Measurements from ENCODE around the gene ABCD2.
"Not testable (repeated sequence)": the region's sequence is repeated elsewhere in the genome, so short reads cannot be mapped to it uniquely, and the experiment has no call there.

ABCD2 gene

DNA sequence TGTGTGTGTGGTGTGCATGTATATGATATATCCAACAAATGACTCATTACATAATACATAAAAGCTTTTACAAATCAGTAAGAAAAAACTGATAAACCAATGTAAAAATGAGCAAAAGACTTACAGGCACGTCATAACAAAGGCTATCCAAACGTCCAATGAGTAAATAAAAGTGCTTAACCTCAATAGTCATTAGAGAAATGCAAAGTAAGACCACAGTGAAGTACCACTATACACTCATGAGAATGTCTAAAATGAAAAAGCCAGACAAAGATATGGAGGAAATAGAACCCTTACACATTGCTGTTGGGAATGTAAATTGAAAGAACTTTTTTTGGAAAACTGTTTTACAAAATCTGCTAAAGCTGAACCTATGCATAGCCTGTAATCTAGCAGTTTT lies 7.8 kb downstream of the ABCD2 start:
- DNase-seq: no peak

DNA sequence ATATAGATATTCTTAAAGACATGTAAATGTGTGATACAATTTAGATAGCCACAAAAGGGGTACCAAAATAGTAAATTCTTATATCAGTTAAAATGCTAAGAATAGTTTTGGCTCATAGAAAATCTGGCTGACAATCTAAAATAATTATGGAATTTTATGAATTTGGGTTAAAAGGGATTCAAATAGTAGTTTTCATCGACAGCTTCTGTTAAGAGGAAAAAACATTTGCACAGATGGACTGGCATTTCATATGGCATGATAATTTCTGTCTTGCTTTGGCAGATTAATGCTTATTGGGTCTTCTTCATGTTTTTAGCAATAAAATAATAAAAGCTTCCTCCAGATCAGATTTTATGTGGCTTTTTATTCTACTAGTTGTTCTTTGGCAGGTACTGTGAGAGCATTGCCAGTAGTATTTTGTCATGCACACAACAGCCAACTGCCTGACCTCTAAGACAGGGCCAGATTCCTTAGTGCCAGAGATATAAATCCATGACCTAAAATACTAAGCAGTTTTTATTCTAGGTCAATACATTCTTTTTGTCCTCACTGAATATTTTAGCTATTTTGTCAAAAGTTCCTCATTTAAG lies 9.1 kb downstream of the ABCD2 start:
- DNase-seq: no peak

DNA sequence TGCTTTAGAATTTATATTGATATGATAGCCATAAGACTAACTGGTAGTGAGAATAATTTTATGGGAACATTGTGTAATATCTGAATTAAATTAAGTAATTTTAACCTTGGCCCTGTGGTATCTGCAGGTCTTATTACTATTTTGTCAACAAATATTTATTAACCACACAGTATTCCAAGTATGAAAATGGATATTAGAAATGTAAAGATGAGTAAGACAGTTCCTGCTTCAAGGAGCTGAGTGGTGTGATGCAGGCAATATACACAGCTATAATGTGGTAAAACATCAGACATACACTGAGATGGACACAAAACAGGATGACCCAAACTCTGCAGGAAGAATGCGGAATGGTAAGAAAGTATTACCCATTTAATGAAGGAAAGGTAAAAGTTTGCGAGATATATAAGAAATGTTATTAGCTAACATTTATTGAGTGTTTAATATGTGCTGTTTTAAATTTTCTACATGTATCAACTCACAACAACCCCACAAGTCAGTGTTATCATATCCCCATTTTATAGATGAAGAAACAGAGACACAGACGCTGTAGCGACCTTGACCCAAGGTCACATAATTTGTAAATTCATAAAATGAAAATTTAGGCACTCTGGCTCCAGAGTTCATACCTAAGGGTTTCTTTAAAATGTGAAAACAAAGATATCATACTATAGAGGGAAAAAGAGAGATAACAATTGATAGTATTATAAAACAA lies 12.7 kb downstream of the ABCD2 start:
- no peak for DNase-seq

DNA sequence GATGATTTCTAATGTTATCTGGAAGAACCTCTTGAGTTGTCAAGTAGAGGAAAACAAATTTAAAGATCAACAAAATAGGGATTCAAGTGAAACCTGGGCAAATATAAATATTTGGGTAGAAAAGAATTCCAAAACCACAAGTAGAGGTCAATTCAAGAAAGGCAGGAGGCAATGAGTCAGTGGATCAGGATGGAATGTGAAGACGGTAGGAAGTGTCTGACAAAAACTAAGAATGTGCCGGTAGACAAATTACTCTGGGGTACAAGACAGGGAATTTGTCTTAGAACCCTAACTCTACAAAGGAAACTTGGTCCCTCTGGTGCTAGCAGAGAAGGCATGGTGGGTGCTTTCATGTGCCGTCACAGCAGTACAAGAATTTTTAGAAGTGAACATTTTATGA lies 13.6 kb downstream of the ABCD2 start:
- no peak for DNase-seq

DNA sequence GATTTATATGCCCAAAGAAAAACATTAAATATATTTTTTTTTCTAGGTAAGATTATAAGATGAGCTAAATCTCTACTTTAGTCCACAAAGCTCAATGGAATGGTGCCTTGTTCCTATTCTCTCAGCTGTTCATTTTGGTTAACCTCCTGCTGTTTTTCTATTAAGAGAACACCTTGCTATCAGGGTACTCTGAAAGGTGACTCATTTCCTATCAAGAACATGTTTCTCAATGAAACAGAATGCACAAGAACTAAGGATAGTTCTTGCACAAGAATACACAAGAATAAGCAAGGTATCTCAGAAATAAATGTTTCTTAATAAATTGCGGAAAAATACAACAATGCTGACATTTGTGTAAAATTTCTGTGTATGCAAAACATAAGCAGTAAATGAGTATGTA lies 14.1 kb downstream of the ABCD2 start:
- DNase-seq: no peak

DNA sequence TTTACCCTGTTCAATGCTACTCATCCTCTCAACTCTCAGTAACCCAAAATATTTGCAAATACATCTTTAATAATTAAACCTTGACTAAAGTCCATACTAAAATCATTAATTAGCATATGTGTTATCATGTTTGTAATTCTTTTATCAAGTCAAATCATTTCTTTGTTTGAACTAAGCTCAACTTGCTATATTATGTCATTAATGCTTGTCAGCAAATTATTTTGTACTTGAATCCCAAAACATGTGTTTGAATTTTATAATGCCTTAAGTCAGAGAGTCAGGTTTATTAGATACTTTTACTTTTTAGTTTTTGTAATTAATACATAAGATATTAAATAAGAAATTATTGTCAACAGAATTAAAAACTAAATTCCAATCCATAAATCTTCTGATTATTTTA lies 16.5 kb downstream of the ABCD2 start:
- no peak for DNase-seq

DNA sequence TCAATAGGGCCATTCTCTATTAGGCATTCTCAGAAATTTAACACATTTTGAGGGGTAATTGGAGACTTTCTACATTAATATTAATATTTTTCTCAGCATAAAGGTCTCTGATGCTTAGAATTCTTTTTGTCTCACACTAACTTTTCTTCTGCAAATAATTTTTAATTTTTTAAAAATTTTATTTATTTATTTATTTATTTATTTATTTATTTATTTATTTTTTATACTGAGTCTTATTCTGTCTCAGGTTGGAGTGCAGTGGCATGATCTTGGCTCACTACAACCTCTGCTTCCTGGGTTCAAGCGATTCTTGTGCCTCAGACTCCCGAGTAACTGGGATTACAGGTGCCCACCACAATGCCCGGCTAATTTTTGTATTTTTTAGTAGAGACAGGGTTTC lies 17.7 kb downstream of the ABCD2 start:
- not testable (repeated sequence) for DNase-seq

DNA sequence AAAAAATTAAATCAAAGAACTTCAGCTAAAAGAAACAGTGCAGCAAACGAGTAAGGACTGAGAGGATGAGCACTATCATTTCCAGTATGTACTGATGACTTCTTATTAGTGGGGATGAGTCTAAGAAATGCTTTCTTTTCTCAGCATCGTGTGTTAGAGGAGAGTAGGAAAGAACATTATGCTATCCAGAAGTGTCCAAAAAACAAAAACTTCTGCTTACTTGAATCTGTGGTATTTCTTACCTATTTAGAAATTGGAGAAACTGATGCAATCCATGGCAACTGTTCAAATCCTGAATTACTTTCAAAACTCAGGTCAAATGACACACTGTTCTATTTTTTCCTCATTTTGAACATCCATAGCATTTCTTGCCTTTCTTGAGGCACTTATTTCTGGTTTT lies 23.7 kb downstream of the ABCD2 start:
- no peak for DNase-seq

DNA sequence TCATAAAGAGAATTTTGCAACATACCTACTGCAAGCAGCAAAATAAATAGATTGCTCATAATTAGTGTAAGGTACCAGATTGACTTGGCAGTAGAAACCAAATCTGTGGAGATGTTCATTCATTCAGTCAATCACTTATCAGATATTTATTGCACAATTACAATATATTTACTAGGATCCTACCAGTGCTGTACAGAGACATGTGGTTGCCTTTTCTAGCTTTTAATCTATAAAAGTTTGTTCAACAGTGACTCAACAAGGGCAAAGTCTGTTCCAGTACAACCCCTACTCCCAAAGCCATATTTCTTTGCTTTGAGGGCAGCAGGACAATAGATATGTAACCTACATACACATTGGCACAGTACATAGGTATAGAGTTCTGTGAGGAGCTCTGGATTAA lies 27.3 kb downstream of the ABCD2 start:
- no peak for DNase-seq

DNA sequence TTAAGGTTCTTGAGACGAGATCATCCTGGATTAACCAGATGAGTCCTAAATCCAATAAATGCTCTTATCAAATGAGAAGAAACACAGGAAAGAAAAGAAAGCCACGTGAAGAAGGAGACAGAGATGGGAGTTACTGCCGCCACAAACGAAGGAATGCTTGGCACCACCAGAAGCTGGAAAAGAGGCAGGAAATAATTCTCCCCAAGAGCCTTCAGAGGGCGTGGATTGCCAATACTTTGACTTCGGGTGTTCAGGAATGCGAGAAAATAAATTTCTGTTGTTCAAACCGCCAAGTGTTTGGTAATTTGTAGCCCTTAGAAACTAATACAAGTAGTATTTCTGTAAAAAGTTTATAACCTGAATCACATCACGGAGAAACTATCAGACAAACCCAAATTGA lies 31.3 kb downstream of the ABCD2 start:
- no peak for DNase-seq

DNA sequence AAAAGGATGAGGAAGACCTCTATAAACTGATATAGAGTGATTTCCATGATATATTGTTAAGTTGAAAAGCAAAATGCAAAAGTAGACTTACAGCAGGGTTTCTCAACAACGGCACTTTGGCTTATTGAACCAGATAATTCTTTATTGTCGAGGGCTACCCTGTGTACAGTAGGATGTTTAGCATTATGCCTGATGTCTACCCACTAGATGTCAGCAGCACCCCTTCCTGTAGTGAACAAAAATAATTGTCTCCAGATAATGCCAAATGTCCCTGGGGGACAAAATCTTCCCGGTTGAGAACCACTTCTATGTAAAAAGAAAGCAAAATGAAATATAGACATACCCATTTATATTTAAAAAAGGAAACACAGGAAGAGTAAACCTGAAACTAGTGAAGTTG lies 32.4 kb downstream of the ABCD2 start:
- peak; percentile 12 to 64 for DNase-seq

DNA sequence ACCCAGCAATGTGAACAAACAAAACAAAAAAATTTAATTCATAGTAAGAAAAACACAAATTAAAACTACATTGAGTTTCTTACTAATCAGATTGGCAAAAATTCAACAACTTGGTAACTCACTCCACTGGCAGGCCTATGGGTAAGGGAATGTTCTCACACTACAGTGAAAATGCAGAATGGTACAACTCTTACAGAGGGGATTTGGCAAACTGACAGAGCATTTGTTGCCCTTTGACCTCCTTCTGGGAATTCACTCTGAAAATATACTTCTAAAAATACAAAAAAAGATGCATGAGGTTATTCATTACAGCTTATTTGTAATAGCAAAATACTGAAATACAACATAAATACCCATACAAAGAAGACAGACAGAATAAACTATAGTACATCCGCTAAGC lies 32.8 kb downstream of the ABCD2 start:
- no peak for DNase-seq

DNA sequence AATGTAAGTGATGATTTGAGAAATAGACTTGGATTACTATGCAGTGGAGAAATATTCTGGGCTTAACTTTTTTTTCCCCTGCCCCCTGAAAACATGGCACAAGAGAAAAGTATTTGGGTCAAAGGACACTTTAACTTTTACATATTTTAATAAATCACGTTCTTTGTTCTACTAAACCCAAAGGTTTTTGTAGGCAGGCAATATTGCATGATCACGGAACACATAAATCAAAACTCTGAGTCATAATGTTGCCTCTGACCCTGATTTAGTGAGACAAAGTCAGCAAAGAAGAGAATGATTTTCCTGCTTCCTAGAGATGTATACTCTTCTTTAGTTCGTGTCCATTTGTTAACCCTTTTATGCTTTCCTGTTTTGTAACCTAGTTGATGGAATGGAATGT lies 38.0 kb downstream of the ABCD2 start:
- no peak for DNase-seq

DNA sequence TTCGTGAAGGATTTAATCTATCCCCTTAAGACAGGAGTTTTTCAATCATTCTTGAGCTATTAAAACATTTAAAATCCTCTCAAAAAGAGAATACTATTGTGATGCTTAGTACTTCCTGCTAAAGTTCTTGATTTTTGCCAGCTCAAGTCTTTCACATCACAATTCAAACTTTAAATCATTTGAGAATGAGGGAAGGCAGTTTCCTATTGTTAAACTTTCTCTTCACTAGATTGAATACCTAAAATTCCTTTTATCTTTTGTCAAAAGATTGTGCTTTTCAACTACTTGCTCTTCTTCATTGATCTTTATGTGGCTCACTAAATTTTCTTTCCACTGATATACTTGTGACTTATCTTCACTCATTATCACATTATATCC lies 44.1 kb downstream of the ABCD2 start:
- no peak for DNase-seq

DNA sequence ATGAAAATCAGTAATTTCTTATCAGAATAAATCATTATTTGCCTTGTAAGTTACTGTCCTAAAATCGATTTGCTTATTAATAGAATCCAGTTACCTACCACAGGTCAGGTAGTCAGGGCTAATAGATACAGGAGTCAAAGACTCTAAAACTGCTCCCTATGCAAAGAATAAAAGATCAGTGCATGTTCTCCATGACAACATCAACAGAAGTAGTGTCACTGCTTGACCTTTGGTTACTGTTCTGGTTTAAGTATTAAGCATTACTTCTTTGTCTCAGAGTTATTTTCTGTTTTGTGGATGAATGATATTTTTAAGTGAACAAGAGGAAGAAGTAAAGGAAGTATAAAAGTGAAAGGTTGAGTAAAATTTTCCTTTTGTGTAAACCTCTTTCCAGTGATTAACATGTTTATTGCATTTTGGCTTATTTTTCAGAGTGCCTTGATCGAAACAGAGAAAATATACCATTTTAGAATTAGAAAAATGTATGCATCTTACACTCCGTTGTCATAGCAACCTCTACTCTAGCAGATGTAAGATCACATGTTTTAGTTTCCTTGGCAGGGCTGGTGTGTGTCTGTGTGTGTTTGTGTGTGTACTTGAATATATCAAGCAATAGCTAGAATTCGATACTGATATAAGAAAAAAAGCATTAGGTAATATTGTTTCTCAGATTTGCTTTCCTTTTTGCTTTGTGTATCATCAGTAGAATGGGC lies 44.7 kb downstream of the ABCD2 start:
- DNase-seq: no peak

DNA sequence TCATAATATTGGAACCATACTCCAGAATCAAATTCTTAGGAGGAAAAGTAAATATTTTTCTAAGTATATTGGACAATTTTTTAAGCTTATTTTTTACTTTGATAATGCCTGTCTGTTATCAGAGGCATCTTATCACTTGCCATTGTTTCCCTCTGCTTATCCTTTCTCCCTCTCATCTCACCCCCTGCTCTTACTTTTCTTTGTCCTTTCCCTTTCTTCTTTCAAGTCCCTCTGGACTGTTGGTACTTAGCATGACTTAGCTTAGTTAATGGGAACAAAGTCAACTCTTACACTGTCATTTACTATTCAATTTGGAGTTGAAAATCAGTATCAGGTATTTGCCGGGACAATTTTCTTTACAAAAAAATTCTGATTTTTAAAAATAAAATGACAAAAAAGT lies 45.2 kb downstream of the ABCD2 start:
- no peak for DNase-seq

DNA sequence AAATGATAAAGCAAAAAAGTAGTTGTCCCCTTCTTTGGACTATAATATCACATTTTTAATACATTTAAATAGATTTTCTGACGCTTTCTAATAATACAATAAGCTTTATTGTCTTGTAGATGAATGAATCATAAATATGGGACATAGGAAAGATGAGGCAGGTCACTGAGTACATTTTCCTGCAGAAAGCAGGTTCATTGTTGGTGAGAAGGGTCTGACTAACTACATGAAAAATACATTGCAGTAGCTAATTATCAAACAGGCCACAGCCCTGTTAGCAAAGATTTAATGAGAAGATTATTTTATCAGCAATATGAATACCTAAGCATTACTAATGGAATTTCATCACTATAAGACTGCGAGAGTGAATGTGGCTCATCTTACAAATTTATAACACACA lies 45.6 kb downstream of the ABCD2 start:
- no peak for DNase-seq

DNA sequence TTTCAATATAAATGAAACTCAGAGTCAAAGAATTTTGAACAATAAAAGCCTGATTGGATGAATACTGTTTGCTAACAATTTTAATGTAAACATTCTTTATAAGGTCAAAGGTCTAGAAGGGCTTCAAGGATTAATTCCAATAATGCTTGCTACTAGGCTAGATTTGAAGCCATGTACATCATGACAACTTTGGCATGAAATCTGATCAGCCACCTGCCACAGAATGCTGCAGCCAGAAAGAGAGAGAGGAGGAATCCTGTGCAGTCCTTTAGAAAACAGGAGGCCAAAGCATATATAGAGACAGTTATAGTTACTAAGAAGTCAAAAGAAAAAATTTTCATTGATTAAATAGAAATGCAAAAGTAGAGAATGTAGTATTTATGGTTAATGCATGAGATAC lies 47.1 kb downstream of the ABCD2 start:
- no peak for DNase-seq

DNA sequence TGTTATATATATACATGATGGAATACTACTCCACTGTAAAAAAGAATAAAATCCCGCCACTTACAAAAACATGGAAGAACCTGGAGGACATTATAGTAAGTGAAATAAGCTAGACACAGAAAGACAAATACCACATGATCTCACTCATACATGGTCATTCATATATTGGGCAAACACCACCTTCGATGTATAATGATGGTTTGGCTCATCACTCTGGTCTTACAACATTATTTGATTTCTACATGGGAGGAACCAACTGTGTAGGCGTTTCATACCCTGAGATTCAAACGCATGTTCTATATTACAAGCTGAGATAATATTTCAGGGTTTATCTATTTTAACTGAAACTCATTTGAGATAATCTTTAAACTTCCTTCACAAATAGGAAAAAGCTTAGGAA lies 48.3 kb downstream of the ABCD2 start:
- DNase-seq: no peak

DNA sequence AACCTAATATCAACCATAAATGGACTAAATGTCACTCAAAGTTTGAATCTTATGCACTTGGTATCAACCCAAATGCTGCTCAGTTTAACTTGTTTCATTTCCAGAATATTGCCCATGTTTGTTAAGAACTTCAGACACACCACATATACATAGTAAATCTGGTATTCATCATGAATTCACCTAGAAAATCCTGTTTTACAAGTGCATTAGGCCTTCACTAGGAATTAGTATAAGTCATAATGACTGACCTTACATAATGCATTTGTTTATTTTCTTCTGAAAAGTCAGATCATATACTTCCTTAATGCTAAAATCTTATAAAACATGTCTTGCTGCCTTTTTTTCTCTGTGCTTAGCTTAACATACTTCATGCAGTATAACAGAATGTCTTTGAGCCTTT lies 66.1 kb downstream of the ABCD2 start:
- no peak for DNase-seq

DNA sequence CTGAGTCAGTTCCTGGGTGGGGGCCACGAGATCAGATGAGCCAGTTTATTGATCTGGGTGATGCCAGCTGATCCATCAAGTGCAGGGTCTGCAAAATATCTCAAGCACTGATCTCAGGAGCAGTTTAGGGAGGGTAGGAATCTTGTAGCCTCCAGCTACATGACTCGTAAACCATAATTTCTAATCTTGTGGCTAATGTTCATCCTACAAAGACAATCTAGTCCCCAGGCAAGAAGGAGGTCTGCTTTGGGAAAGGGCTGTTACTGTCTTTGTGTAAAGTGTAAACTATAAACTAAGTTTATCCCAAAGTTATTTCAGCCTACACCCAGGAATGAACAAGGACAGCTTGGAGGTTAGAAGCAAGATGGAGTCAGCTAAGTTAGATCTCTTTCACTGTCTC lies 75.4 kb downstream of the ABCD2 start:
- not testable (repeated sequence) for DNase-seq

DNA sequence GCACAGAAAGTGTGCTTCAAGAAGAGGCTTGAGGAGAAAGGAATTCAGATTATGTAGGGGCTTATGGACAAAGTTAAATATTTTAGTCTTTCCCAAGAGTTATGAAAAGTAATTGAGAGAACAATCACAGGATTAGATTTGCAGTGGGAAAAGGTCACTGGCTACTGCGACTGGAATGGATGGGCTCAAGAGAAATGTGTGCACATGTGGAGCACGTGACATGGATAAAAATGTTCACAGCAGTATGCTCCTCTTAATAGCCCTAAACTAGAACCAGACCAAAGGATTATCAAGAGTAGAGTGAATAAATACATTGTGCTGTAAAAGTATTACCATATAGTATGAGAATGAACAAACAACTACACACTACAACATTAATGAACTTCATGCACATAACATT lies 78.1 kb downstream of the ABCD2 start:
- DNase-seq: no peak

DNA sequence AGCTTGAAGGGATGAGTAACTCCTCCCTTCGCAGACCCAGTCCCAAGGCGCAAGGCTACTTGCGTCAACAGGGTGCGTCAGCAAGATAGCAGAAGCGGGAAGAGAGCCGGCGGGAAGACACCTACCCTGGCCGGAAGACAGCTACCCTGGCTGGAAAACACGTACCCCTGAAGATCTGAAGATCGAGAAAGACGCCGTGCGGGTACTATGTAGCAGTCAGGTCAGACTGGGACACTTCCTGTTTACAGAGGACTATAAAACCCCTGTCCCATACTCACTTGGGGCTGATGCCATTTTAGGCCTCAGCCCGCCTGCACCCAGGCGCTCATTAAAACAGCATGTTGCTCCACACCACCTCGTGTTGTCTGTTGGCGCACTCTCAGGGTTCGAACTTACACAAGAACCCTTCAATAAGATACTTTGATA lies 80.9 kb downstream of the ABCD2 start:
- no peak for DNase-seq

DNA sequence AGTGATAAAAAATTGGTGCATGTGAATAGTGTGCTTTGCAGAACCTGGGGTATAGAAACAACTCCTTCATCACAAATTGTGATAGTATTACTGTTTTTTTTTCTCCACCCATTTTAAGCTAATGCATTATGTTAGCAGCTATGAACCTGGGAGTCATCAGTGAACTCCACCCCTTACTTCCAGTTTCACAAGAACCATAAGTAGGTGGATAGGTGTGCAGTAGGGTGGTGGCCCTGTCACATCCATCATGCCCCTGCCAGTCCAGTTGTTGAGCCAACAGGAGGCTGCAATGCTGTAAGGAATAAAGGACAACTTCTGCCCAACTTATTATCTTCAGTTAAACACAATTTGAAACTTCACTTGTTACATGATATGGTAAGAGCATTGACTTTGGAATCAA lies 85.7 kb downstream of the ABCD2 start:
- DNase-seq: no peak

DNA sequence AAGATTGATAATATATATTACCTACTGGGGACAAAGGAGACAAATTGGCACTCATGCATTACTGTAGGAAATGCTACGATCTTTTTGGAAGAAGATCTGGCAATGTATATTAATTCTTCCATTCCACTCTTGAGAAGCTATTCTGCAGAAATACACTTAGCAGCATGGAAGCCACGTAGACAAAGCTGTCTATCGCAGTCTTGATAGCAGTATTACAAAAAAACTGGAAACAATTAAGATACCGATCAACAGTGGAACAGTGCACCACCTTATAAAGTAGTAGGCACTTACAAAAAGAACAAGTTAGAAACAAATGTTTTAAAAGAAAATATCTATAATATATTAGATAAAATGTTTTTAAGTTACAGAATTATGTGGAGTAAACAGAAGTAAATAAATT lies 87.2 kb downstream of the ABCD2 start:
- no peak for DNase-seq

Measured in CD4-positive, alpha-beta T cell treated with Interferon alpha-2 for 1 hour (primary cell).